ENCODE measurements around the gene CNIH4.
"Not testable (repeated sequence)": the region's sequence is repeated elsewhere in the genome, so short reads cannot be mapped to it uniquely, and the experiment has no call there.

Gene CNIH4

GRCh38 chr1:224331824-224332223 lies 24.9 kb upstream of the CNIH4 start:
- peaks cover 3% of the 10 kb centered on the region for H3K4me1 ChIP-seq (ENCODE audit: control insufficient read depth, low read depth, low read length)
- H3K4me3 ChIP-seq (ENCODE audit: low read length): no peak overlapping the region
- H3K27ac ChIP-seq (ENCODE audit: low read length): no peak overlapping the region
- H3K27me3 ChIP-seq (ENCODE audit: control insufficient read depth, insufficient read depth, low read length): no peaks in the 10 kb centered on the region
- no peaks in the 10 kb centered on the region for H3K9me3 ChIP-seq (ENCODE audit: control insufficient read depth, low read depth, low read length)
- no peak overlapping the region for H3K9ac ChIP-seq (ENCODE audit: low read length)
- peaks cover 3% of the 10 kb centered on the region for H3K36me3 ChIP-seq (ENCODE audit: control insufficient read depth, low read depth, low read length)

GRCh38 chr1:224333309-224333926 lies 23.3 kb upstream of the CNIH4 start:
- no peak overlapping the region for H3K9ac ChIP-seq (ENCODE audit: low read length)
- H3K36me3 ChIP-seq (ENCODE audit: control insufficient read depth, low read depth, low read length): no peaks in the 10 kb centered on the region
- H3K4me3 ChIP-seq (ENCODE audit: low read length): no peak overlapping the region
- H3K27me3 ChIP-seq (ENCODE audit: control insufficient read depth, insufficient read depth, low read length): no peaks in the 10 kb centered on the region
- peaks cover 3% of the 10 kb centered on the region for H3K4me1 ChIP-seq (ENCODE audit: control insufficient read depth, low read depth, low read length)
- H3K9me3 ChIP-seq (ENCODE audit: control insufficient read depth, low read depth, low read length): no peaks in the 10 kb centered on the region
- H3K27ac ChIP-seq (ENCODE audit: low read length): no peak overlapping the region

GRCh38 chr1:224333939-224334786 lies 22.5 kb upstream of the CNIH4 start:
- Histone ChIP-seq H3K9ac (ENCODE audit: low read length) (no peak overlapping the region), H3K4me3 (ENCODE audit: low read length) (no peak overlapping the region), H3K9me3 (ENCODE audit: control insufficient read depth, low read depth, low read length) (no peaks in the 10 kb centered on the region), H3K27me3 (ENCODE audit: control insufficient read depth, insufficient read depth, low read length) (no peaks in the 10 kb centered on the region), H3K27ac (ENCODE audit: low read length) (no peak overlapping the region), H3K4me1 (ENCODE audit: control insufficient read depth, low read depth, low read length) (peaks cover under 1% of the 10 kb centered on the region), H3K36me3 (ENCODE audit: control insufficient read depth, low read depth, low read length) (no peaks in the 10 kb centered on the region)

GRCh38 chr1:224338150-224338838 lies 18.4 kb upstream of the CNIH4 start:
- no peak overlapping the region for H3K9ac ChIP-seq (ENCODE audit: low read length)

GRCh38 chr1:224339442-224340033 lies 17.1 kb upstream of the CNIH4 start:
- Histone ChIP-seq H3K4me1 (ENCODE audit: control insufficient read depth, low read depth, low read length) (peaks cover 7% of the 10 kb centered on the region), H3K4me3 (ENCODE audit: low read length) (no peak overlapping the region), H3K9me3 (ENCODE audit: control insufficient read depth, low read depth, low read length) (peaks cover 14% of the 10 kb centered on the region), H3K27ac (ENCODE audit: low read length) (peak overlapping the region; percentile 76), H3K27me3 (ENCODE audit: control insufficient read depth, insufficient read depth, low read length) (no peaks in the 10 kb centered on the region), H3K36me3 (ENCODE audit: control insufficient read depth, low read depth, low read length) (no peaks in the 10 kb centered on the region), H3K9ac (ENCODE audit: low read length) (peak overlapping the region; percentile 41)

More at GRCh38 chr1:224338150-224338838, 18.4 kb upstream of the CNIH4 start:
- H3K4me1 ChIP-seq (ENCODE audit: control insufficient read depth, low read depth, low read length): peaks cover 7% of the 10 kb centered on the region
- H3K36me3 ChIP-seq (ENCODE audit: control insufficient read depth, low read depth, low read length): no peaks in the 10 kb centered on the region
- no peaks in the 10 kb centered on the region for H3K27me3 ChIP-seq (ENCODE audit: control insufficient read depth, insufficient read depth, low read length)
- no peak overlapping the region for H3K27ac ChIP-seq (ENCODE audit: low read length)
- H3K9me3 ChIP-seq (ENCODE audit: control insufficient read depth, low read depth, low read length): peaks cover 6% of the 10 kb centered on the region
- H3K4me3 ChIP-seq (ENCODE audit: low read length): no peak overlapping the region

- peak overlapping the region; percentile 54 for H3K4me3 ChIP-seq (ENCODE audit: low read length)
- not testable (repeated sequence) for H3K4me1 ChIP-seq (ENCODE audit: control insufficient read depth, low read depth, low read length); H3K27me3 ChIP-seq (ENCODE audit: control insufficient read depth, insufficient read depth, low read length); H3K36me3 ChIP-seq (ENCODE audit: control insufficient read depth, low read depth, low read length)
- H3K9ac ChIP-seq (ENCODE audit: low read length): peak overlapping the region; percentile 64
- H3K9me3 ChIP-seq (ENCODE audit: control insufficient read depth, low read depth, low read length): peaks cover 14% of the 10 kb centered on the region
- peak overlapping the region; percentile 49 for H3K27ac ChIP-seq (ENCODE audit: low read length)
Measured at GRCh38 chr1:224340453-224341384, 16.0 kb upstream of the CNIH4 start.

- Histone ChIP-seq H3K9me3 (ENCODE audit: control insufficient read depth, low read depth, low read length) (peaks cover 14% of the 10 kb centered on the region), H3K4me3 (ENCODE audit: low read length) (no peak overlapping the region), H3K27ac (ENCODE audit: low read length) (no peak overlapping the region), H3K27me3 (ENCODE audit: control insufficient read depth, insufficient read depth, low read length) (no peaks in the 10 kb centered on the region), H3K4me1 (ENCODE audit: control insufficient read depth, low read depth, low read length) (peaks cover 7% of the 10 kb centered on the region), H3K9ac (ENCODE audit: low read length) (no peak overlapping the region), H3K36me3 (ENCODE audit: control insufficient read depth, low read depth, low read length) (no peaks in the 10 kb centered on the region)
Measured at GRCh38 chr1:224343679-224344078, 13.0 kb upstream of the CNIH4 start.

- H3K27ac ChIP-seq (ENCODE audit: low read length): no peak overlapping the region
- no peaks in the 10 kb centered on the region for H3K4me1 ChIP-seq (ENCODE audit: control insufficient read depth, low read depth, low read length)
Measured at GRCh38 chr1:224348137-224348536, 8.5 kb upstream of the CNIH4 start.

GRCh38 chr1:224349716-224350115 lies 7.0 kb upstream of the CNIH4 start:
- not testable (repeated sequence) for H3K36me3 ChIP-seq (ENCODE audit: control insufficient read depth, low read depth, low read length); H3K27me3 ChIP-seq (ENCODE audit: control insufficient read depth, insufficient read depth, low read length); H3K4me3 ChIP-seq (ENCODE audit: low read length); H3K9me3 ChIP-seq (ENCODE audit: control insufficient read depth, low read depth, low read length); H3K27ac ChIP-seq (ENCODE audit: low read length); H3K9ac ChIP-seq (ENCODE audit: low read length); H3K4me1 ChIP-seq (ENCODE audit: control insufficient read depth, low read depth, low read length)

More at GRCh38 chr1:224348137-224348536, 8.5 kb upstream of the CNIH4 start:
- no peak overlapping the region for H3K9ac ChIP-seq (ENCODE audit: low read length)
- H3K4me3 ChIP-seq (ENCODE audit: low read length): no peak overlapping the region
- H3K36me3 ChIP-seq (ENCODE audit: control insufficient read depth, low read depth, low read length): no peaks in the 10 kb centered on the region
- peaks cover 9% of the 10 kb centered on the region for H3K9me3 ChIP-seq (ENCODE audit: control insufficient read depth, low read depth, low read length)
- no peaks in the 10 kb centered on the region for H3K27me3 ChIP-seq (ENCODE audit: control insufficient read depth, insufficient read depth, low read length)

- not testable (repeated sequence) for H3K36me3 ChIP-seq (ENCODE audit: control insufficient read depth, low read depth, low read length); H3K4me1 ChIP-seq (ENCODE audit: control insufficient read depth, low read depth, low read length); H3K9ac ChIP-seq (ENCODE audit: low read length); H3K9me3 ChIP-seq (ENCODE audit: control insufficient read depth, low read depth, low read length); H3K27ac ChIP-seq (ENCODE audit: low read length); H3K27me3 ChIP-seq (ENCODE audit: control insufficient read depth, insufficient read depth, low read length); H3K4me3 ChIP-seq (ENCODE audit: low read length)
Measured at GRCh38 chr1:224352436-224353085, 4.1 kb upstream of the CNIH4 start.

All from iPS-18a (cell line).